ENCODE results near the gene TNRC18.
"Not testable (repeated sequence)": the region's sequence is repeated elsewhere in the genome, so short reads cannot be mapped to it uniquely, and the experiment has no call there.

The TNRC18 gene

GRCh38 chr7:5286933-5287332, 136.7 kb downstream of the TNRC18 start:
- no peaks in the 10 kb centered on the region for H3K9me3 Mint-ChIP-seq
- H3K4me1 Mint-ChIP-seq = peaks cover 5% of the 10 kb centered on the region

DNA sequence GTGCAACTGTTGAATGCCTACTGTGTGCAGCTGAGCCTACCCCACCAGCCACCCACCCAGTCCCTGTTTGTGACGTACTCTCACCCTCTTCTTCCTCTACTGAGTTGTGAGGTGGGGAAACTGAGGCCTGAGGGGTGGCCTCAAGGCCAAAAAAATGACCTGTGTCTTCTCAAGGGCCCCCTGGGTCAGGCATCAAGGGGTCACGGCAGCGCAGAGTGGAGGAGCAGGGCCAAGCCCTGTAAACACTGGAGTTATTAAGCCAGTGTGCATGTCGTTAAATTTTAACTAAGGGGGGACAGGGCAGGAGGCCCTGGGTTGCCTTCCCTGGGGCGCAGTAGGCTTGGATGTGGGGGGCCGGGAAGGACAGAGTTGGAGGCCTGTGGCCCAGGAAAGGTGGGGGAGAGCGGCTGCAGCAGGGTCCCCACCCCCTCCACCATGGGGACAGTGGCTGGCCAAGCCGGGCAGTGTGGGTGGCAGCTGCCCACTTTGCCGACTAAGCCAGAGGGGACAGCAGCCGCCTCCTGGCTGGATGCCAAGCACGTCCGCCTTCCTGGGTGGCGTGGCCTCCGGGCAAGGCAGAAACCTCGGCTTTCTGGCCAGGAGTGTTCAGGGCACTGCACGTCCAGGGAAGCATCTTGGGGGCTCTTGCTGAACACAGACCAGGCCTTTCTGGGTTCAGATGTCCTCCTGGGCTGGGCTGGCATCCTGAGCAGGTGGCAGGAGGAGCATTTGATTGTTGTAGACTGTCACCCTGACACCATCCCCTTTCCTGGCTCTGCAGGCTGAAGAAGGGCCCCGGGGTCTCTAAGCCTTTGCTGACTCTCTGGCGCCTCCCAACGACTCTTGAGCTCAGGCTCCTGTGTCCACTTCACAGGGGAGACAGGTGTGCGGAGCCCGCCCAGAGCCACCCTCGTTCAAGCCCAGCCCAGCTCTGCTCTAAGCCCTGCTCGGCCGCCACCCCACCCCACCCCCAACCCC, 139.0 kb downstream of the TNRC18 start:
- H3K27ac Mint-ChIP-seq = no peak overlapping the region
- peaks cover 5% of the 10 kb centered on the region for H3K4me1 Mint-ChIP-seq
- H3K4me3 Mint-ChIP-seq = no peak overlapping the region

More at GRCh38 chr7:5286933-5287332, 136.7 kb downstream of the TNRC18 start:
- Mint-ChIP-seq H3K36me3 (no peaks in the 10 kb centered on the region), H3K4me3 (no peak overlapping the region), H3K27ac (no peak overlapping the region), H3K27me3 (peaks cover 32% of the 10 kb centered on the region)
- no peak for ATAC-seq

DNA sequence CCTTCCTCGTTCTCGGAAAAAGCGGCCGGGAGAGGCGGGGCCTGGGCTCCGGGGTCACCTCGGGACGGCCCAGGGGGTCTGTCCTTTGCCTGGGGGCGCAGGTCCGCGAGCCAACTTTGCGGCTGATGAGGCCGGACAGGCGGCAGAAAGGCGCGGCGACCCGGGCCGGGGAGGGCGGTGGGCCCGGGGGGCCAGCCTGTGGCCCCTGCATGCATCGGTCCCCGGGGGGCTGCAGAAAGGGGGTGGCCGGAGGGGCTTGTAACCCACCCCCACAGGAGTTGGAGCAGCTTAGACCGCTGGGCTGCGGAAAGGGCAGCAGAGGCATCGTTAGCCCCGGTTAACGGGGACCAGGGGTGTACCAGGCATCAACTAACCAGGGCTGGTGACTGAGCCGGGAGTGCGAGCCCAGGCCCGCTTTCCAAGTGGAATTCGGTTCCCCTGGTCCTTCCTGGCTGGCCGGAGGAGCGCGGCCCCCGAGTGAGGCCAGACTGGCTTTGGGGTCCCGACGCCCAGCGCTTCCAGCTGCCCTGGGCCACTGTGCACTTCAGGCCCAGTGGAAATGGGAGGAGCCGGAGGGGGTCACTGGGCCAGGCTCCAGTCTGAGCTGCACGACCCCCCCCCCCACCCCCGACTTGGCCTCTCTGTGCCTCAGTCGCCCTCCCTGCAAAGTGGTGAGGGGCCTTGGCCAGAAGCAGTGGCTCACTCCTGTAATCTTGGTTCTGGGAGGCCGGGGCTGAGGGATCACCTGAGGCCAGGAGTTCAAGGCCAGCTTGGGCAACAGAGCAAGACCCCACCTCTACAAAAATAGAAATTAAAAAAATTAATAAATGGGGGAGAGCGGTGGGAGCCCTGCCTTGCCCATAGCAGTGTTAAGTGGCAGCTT, 140.0 kb downstream of the TNRC18 start:
- Mint-ChIP-seq H3K4me3 (no peak overlapping the region), H3K27ac (no peak overlapping the region), H3K27me3 (peaks cover 42% of the 10 kb centered on the region), H3K9me3 (no peaks in the 10 kb centered on the region), H3K36me3 (no peaks in the 10 kb centered on the region), H3K4me1 (peaks cover 5% of the 10 kb centered on the region)
- ATAC-seq = no peak

More for the DNA sequence above, 139.0 kb downstream of the TNRC18 start:
- peak; percentile 37 for ATAC-seq
- Mint-ChIP-seq H3K36me3 (no peaks in the 10 kb centered on the region), H3K9me3 (no peaks in the 10 kb centered on the region), H3K27me3 (peaks cover 42% of the 10 kb centered on the region)

GRCh38 chr7:5282543-5283316, 140.9 kb downstream of the TNRC18 start, which contains the start of gene SLC29A4:
Gene SLC29A4, plus strand, starts transcription at chr7:5282943. Its CDS starts 4,874 bp downstream, at chr7:5287817.
- no peaks in the 10 kb centered on the region for H3K36me3 Mint-ChIP-seq
- H3K27ac Mint-ChIP-seq = no peak within 1 kb of the TSS
- ATAC-seq = peak; percentile 62
- H3K27me3 Mint-ChIP-seq = peaks cover 42% of the 10 kb centered on the region
- H3K4me3 Mint-ChIP-seq = no peak within 1 kb of the TSS
- peaks cover 5% of the 10 kb centered on the region for H3K4me1 Mint-ChIP-seq
- no peaks in the 10 kb centered on the region for H3K9me3 Mint-ChIP-seq

DNA sequence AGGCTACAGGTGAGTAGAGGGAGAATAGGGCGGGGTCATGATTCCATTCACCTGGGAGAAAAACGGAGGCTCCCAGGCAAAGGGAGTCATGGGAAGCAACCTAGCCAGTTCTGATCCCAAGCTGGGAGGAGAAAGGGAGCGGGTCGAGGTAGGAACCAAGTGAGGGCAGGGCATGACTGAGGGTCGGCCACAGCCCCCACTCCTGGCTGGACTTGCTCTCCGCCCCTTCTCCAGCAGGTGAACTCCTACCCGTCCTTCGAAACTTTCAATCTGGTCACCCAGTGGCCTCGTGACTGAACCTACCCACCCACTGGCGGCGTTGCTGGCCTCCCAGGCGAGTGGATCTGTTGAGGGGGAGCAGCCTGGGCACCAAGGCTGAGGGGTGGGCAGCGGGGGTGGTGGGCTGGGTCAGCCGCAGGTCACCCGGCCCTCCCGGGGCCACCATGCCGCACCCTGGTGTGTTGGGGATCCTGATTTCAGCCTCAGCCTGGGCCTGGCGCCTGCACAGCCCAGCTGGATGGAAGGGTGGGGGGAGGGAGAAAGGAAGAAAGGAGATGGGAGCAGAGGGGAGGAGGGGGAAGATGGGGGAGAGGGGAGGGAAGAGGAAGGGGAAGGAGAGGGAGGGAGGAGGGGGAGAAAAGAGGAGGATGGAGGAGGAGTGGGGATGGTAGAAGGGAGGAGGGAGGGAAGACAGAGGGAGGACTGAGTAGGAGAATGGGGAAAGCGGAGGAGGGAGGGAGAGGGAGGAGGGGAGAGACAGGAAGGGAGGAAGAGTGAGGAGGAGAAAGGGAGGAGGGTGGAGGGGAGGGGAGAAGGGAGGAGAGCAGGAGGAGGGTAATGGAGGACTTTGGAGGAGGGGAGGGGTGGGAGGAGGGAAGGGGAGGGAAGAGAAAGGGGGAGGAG, 141.8 kb downstream of the TNRC18 start:
- not testable (repeated sequence) for H3K4me1 Mint-ChIP-seq, H3K36me3 Mint-ChIP-seq, H3K27ac Mint-ChIP-seq, H3K9me3 Mint-ChIP-seq, ATAC-seq
- H3K4me3 Mint-ChIP-seq = peak overlapping the region; percentile 36
- peaks cover 38% of the 10 kb centered on the region for H3K27me3 Mint-ChIP-seq

DNA sequence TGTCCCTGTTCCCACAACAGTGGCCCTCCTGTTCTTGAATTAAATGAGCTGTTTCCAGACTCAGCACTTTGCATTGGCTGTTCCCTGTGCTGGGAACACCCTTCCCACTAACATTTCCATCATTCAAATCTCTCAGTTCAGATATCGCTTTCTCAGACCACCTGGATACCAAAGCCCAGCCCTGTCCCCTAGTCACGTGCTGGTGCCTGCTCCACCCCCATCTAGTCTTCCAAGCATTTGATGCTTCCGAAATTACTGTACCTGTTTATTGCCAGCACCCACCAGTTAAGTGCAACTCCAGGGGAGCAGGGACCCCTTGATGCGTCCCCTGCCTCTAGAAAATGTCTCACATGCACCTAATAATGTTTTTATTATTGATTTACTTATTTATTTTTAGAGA, 143.9 kb downstream of the TNRC18 start:
- H3K4me3 Mint-ChIP-seq = no peak overlapping the region
- H3K27ac Mint-ChIP-seq = no peak overlapping the region
- peaks cover 53% of the 10 kb centered on the region for H3K27me3 Mint-ChIP-seq
- peaks cover 5% of the 10 kb centered on the region for H3K4me1 Mint-ChIP-seq
- no peaks in the 10 kb centered on the region for H3K36me3 Mint-ChIP-seq
- H3K9me3 Mint-ChIP-seq = no peaks in the 10 kb centered on the region
- ATAC-seq = no peak

DNA sequence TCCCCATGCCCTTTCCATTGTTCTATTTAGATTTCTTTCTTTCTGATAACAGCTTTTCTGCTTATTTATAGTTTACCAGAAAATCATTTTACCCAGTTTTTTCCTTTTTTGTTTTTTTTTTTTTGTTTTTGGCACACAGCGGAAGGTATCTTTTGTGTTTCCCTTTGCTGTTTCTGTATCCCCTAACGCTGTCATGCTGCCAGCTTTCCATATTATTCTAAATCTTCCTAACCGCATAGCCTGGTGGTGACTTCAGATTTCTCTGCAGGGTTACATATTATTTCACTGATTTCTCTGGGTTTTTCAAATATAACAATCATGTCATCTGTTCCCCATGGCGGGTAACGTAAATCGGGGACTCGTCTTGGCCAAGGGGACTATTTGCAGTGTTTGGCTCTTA, 144.9 kb downstream of the TNRC18 start:
- Mint-ChIP-seq H3K36me3 (no peaks in the 10 kb centered on the region), H3K27me3 (peaks cover 53% of the 10 kb centered on the region), H3K9me3 (no peaks in the 10 kb centered on the region), H3K27ac (no peak overlapping the region), H3K4me3 (no peak overlapping the region), H3K4me1 (no peaks in the 10 kb centered on the region)
- ATAC-seq = no peak

GRCh38 chr7:5276611-5277010, 147.0 kb downstream of the TNRC18 start:
- no peaks in the 10 kb centered on the region for H3K9me3 Mint-ChIP-seq
- H3K27ac Mint-ChIP-seq = no peak overlapping the region
- H3K36me3 Mint-ChIP-seq = no peaks in the 10 kb centered on the region
- ATAC-seq = no peak
- peaks cover 66% of the 10 kb centered on the region for H3K27me3 Mint-ChIP-seq
- no peak overlapping the region for H3K4me3 Mint-ChIP-seq
- no peaks in the 10 kb centered on the region for H3K4me1 Mint-ChIP-seq

GRCh38 chr7:5276123-5276522, 147.5 kb downstream of the TNRC18 start:
- not testable (repeated sequence) for H3K4me3 Mint-ChIP-seq, H3K4me1 Mint-ChIP-seq, H3K27ac Mint-ChIP-seq, H3K36me3 Mint-ChIP-seq, H3K9me3 Mint-ChIP-seq, ATAC-seq
- H3K27me3 Mint-ChIP-seq = peaks cover 66% of the 10 kb centered on the region

- not testable (repeated sequence) for H3K4me3 Mint-ChIP-seq, H3K4me1 Mint-ChIP-seq
Measured at GRCh38 chr7:5275510-5275909, 148.1 kb downstream of the TNRC18 start.

GRCh38 chr7:5274985-5275431, 148.6 kb downstream of the TNRC18 start:
- not testable (repeated sequence) for ATAC-seq, H3K27ac Mint-ChIP-seq, H3K4me1 Mint-ChIP-seq, H3K36me3 Mint-ChIP-seq, H3K9me3 Mint-ChIP-seq, H3K4me3 Mint-ChIP-seq
- peaks cover 66% of the 10 kb centered on the region for H3K27me3 Mint-ChIP-seq

More at GRCh38 chr7:5275510-5275909, 148.1 kb downstream of the TNRC18 start:
- ATAC-seq = peak; percentile 37
- peaks cover 66% of the 10 kb centered on the region for H3K27me3 Mint-ChIP-seq
- not testable (repeated sequence) for H3K36me3 Mint-ChIP-seq, H3K9me3 Mint-ChIP-seq, H3K27ac Mint-ChIP-seq

DNA sequence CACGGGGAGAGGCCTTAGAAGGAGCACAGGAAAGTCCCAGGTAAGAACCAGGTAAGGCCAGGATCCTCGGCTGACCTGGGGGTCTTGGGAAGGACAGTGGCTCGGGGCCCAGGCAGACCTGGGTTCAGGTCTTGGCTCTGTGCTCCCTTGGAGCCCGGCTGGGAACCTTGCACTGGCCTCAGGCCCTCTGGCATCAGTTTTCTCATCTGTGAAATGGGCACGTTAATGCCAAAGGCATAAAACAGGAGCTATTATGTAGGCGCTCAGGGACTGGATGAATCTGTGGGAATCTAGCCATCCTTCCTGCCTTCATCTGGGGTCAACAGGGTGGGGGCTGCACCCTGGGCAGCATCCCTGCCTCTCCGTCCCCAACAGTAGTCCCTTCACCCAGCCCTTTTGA, 149.2 kb downstream of the TNRC18 start:
- Mint-ChIP-seq H3K27me3 (peaks cover 71% of the 10 kb centered on the region), H3K4me1 (no peaks in the 10 kb centered on the region), H3K4me3 (no peak overlapping the region), H3K36me3 (no peaks in the 10 kb centered on the region), H3K9me3 (no peaks in the 10 kb centered on the region), H3K27ac (no peak overlapping the region)
- ATAC-seq = no peak

GRCh38 chr7:5273831-5274405, 149.7 kb downstream of the TNRC18 start:
- peaks cover 76% of the 10 kb centered on the region for H3K27me3 Mint-ChIP-seq
- H3K4me1 Mint-ChIP-seq, H3K27ac Mint-ChIP-seq, H3K4me3 Mint-ChIP-seq, H3K9me3 Mint-ChIP-seq, ATAC-seq, H3K36me3 Mint-ChIP-seq: not testable (repeated sequence)

- no peaks in the 10 kb centered on the region for H3K4me1 Mint-ChIP-seq
- H3K4me3 Mint-ChIP-seq = no peak overlapping the region
- ATAC-seq = no peak
- no peaks in the 10 kb centered on the region for H3K9me3 Mint-ChIP-seq
- H3K27ac Mint-ChIP-seq = no peak overlapping the region
- no peaks in the 10 kb centered on the region for H3K36me3 Mint-ChIP-seq
- peaks cover 72% of the 10 kb centered on the region for H3K27me3 Mint-ChIP-seq
Measured at GRCh38 chr7:5270788-5271187, 152.8 kb downstream of the TNRC18 start.
